ENCODE results near the gene NOTCH1.

DNA sequence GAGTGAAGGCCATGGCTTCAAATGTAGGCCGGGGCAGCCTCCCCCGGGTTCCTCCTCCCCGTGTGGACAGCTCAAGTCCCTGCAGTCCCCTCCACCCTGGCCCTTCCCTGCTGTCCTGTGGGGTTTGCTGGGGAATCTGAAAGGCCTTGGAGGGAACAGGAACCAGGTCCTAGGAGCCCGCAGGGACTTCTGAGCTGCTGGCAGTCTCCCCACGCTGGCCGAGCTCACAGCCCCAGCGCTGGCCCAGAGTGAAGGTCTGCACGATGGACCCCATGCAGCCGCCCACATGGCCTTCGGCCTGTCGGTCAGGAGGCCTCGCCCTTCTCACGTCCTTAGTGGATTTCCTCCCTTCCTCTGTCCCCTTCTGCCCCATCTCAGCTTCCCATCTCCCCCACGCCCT lies 25.7 kb upstream of the NOTCH1 start:
- TF ChIP-seq GATA2 (IDR thresholded peaks at IDR 0.05; ENCODE audit: low read depth, low read length) (no peak), GATA3 (IDR thresholded peaks at IDR 0.05; ENCODE audit: low read depth, low read length) (no peak)
